Chondrocyte (in vitro differentiated cells): ENCODE measurements around the gene LCNL1. TPM values are rescaled to one million over a fixed set of nuclear protein-coding genes. Genes with fewer than 3 reads are reported as not detected.

Experiments
- DNase-seq: peaks from one replicate; pipeline ENCODE4 v3.0.0; 2021; ENCODE audit warnings: mixed read lengths, low spot score
- H3K27ac Mint-ChIP-seq: one replicate; pipeline ENCODE4 v1.8.0; 2021; ENCODE audit warnings: mild to moderate bottlenecking, moderate library complexity, mixed read lengths; ENCODE audit not compliant: unreplicated experiment
- H3K27me3 Mint-ChIP-seq: 2 replicates; pipeline ENCODE4 v1.8.0; 2021; ENCODE audit warnings: low read depth, mixed read lengths
- H3K36me3 Mint-ChIP-seq: 2 replicates; pipeline ENCODE4 v1.8.0; 2021; ENCODE audit warnings: low read depth, mixed read lengths
- H3K4me1 Mint-ChIP-seq: 2 replicates; pipeline ENCODE4 v1.8.0; 2021; ENCODE audit warnings: low read depth, mild to moderate bottlenecking, mixed read lengths
- H3K4me3 Mint-ChIP-seq: one replicate; pipeline ENCODE4 v1.8.0; 2021; ENCODE audit warnings: mild to moderate bottlenecking, moderate library complexity, mixed read lengths; ENCODE audit not compliant: unreplicated experiment
- H3K9me3 Mint-ChIP-seq: 2 replicates; pipeline ENCODE4 v1.8.0; 2021; ENCODE audit warnings: low read depth, mixed read lengths
- CTCF ChIP-seq: fragments of 200-600 bp; sonication (generic); IDR thresholded peaks from 2 replicates; pipeline ENCODE4 v1.5.0; 2021; ENCODE audit warnings: antibody characterized with exemption, mild to moderate bottlenecking, moderate library complexity
- total RNA-seq: library from RNA; stranded (reverse); gene quantifications from 3 replicates; pipeline ENCODE4 v1.2.1, GENCODE V29; 2021

LCNL1 gene
- total RNA-seq, 1 donor from 2014 or later = 5.2 TPM

DNA sequence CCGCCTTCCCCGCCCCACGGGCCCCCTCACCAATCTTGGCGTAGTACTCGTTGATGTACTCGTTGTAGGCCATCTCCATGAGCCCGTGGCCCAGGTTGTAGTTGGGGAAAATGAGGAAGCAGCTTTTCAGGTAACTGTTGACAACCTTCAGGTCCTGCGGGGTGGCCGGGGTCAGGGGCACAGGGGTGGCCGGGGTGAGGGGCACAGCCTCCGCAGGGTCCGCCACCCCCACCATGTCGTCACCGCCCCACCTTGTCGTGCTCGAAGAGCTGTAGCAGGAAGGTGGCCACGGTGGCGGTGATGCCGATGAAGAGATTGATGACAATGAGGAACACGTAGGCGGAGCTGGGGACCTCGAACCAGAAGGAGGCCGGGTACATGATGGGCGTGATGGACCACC is 28.4 kb downstream of the LCNL1 start:
- H3K27me3 Mint-ChIP-seq = no peaks in the 10 kb centered on the region
- peaks cover 6% of the 10 kb centered on the region for H3K36me3 Mint-ChIP-seq
- no peaks in the 10 kb centered on the region for H3K9me3 Mint-ChIP-seq
- no peak for TF ChIP-seq CTCF
- DNase-seq = no peak
- no peaks in the 10 kb centered on the region for H3K4me1 Mint-ChIP-seq
- H3K27ac Mint-ChIP-seq = no peak overlapping the region
- no peak overlapping the region for H3K4me3 Mint-ChIP-seq

GRCh38 chr9:137011907-137012675 is 29.3 kb downstream of the LCNL1 start:
- peaks cover 9% of the 10 kb centered on the region for H3K36me3 Mint-ChIP-seq
- no peak overlapping the region for H3K4me3 Mint-ChIP-seq
- no peaks in the 10 kb centered on the region for H3K4me1 Mint-ChIP-seq
- no peaks in the 10 kb centered on the region for H3K9me3 Mint-ChIP-seq
- TF ChIP-seq CTCF = no peak
- H3K27ac Mint-ChIP-seq = no peak overlapping the region
- DNase-seq = no peak
- H3K27me3 Mint-ChIP-seq = no peaks in the 10 kb centered on the region

GRCh38 chr9:137012694-137013570 is 30.1 kb downstream of the LCNL1 start:
- Mint-ChIP-seq H3K9me3 (no peaks in the 10 kb centered on the region), H3K27ac (no peak overlapping the region), H3K27me3 (no peaks in the 10 kb centered on the region), H3K4me3 (no peak overlapping the region), H3K4me1 (no peaks in the 10 kb centered on the region), H3K36me3 (peaks cover 10% of the 10 kb centered on the region)
- DNase-seq = no peak
- no peak for TF ChIP-seq CTCF

GRCh38 chr9:137013571-137013940 is 30.8 kb downstream of the LCNL1 start:
- Mint-ChIP-seq H3K27me3 (no peaks in the 10 kb centered on the region), H3K9me3 (no peaks in the 10 kb centered on the region), H3K4me3 (no peak overlapping the region), H3K36me3 (peaks cover 11% of the 10 kb centered on the region), H3K4me1 (no peaks in the 10 kb centered on the region), H3K27ac (no peak overlapping the region)
- TF ChIP-seq CTCF = no peak
- no peak for DNase-seq

GRCh38 chr9:137014166-137014565 is 31.4 kb downstream of the LCNL1 start:
- H3K27ac Mint-ChIP-seq = no peak overlapping the region
- peaks cover 12% of the 10 kb centered on the region for H3K36me3 Mint-ChIP-seq
- no peaks in the 10 kb centered on the region for H3K9me3 Mint-ChIP-seq
- no peak for DNase-seq
- no peaks in the 10 kb centered on the region for H3K27me3 Mint-ChIP-seq
- no peaks in the 10 kb centered on the region for H3K4me1 Mint-ChIP-seq
- TF ChIP-seq CTCF = no peak
- H3K4me3 Mint-ChIP-seq = no peak overlapping the region
